Measurements from ENCODE around the gene NPTN. TPM values are rescaled to one million over a fixed set of nuclear protein-coding genes. Genes with fewer than 3 reads are reported as not detected.

The NPTN gene
- 211 TPM for total RNA-seq
- long read RNA-seq, transcript NPTN-202 (8 exons, 2,817 nt), result major isoform, 17 of 27 reads
- long read RNA-seq, partial matches to known transcripts, result 3 of 27 reads
- long read RNA-seq, other reads (novel, unspliced or antisense), result 5 of 27 reads

- intact Hi-C loops (cut with DNase I), result loop anchor here (5.0 to 10.0 kb wide), 3 partner anchors 36 to 329 kb away; partner anchors contain the start of gene HCN4
- peak; percentile 99 for DNase-seq (ENCODE audit: missing footprints)
- ATAC-seq, result peak; percentile 96
Measured at GRCh38 chr15:73633111-73633990, at the start of gene NPTN. TSS of gene NPTN (minus strand) at chr15:73633389. CDS start at chr15:73633215, 174 bp downstream.

GRCh38 chr15:73682600-73683090 lies 49.5 kb upstream of the NPTN start:
- DNase-seq (ENCODE audit: missing footprints), result no peak
- ATAC-seq, result no peak
- intact Hi-C loops (cut with DNase I), result loop anchor here (5.0 kb wide), 1 partner anchor 45 kb away; no protein-coding TSS in a partner anchor

GRCh38 chr15:73681856-73682599 lies 48.8 kb upstream of the NPTN start:
- ATAC-seq, result no peak
- intact Hi-C loops (cut with DNase I), result loop anchor here (5.0 kb wide), 1 partner anchor 45 kb away; no protein-coding TSS in a partner anchor

DNA sequence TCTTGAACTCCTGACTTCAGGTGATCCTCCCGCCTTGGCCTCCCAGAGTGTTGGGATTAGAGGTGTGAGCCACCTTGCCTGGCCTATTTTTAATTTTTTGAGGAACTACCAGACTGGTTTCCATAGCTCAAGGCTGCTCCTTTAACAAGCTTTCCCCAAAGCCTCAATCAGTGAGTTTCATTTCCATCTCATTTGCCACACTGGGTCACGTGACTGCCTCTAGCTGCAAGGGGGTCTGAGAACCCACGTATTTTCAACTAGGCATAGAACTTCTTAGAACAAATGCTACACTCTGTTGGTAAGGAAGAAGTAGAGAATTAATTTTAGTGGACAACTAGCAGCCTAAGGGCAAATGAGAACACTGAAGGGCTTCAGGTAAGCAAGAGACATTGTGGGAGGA lies 47.9 kb upstream of the NPTN start:
- ATAC-seq (no peak), DNase-seq (ENCODE audit: missing footprints) (no peak)
- intact Hi-C loops (cut with DNase I), result loop anchor here (5.0 kb wide), 1 partner anchor 44 kb away; no protein-coding TSS in a partner anchor

More at GRCh38 chr15:73681856-73682599, 48.8 kb upstream of the NPTN start:
- DNase-seq (ENCODE audit: missing footprints), result no peak

DNA sequence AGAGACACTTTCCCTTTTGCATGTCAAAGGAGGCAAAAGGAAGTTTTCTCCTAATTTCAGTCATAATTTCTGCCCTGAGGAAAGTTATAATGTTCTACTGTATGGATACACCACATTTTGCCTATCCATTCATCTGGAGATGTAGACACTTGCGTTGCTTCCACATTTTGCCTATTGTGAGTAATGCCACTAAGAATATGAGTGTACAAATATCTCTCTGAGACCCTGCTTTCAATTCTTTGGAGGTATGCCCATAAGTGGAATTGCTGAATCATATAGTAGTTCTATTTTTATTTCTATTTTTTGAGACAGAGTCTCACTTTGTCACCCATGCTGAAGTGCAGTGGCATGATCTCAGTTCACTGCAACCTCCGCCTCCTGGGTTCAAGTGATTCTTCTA lies 47.4 kb upstream of the NPTN start:
- intact Hi-C loops (cut with DNase I), result loop anchor here (5.0 kb wide), 1 partner anchor 43 kb away; no protein-coding TSS in a partner anchor

GRCh38 chr15:73679964-73680363 lies 46.8 kb upstream of the NPTN start:
- intact Hi-C loops (cut with DNase I), result loop anchor here (5.0 kb wide), 1 partner anchor 43 kb away; no protein-coding TSS in a partner anchor
- ATAC-seq (no peak), DNase-seq (ENCODE audit: missing footprints) (no peak)

More for the DNA sequence above, 47.4 kb upstream of the NPTN start:
- DNase-seq (ENCODE audit: missing footprints), result no peak
- ATAC-seq, result no peak

- intact Hi-C loops (cut with DNase I), result no loop called here
- ATAC-seq (no peak), DNase-seq (ENCODE audit: missing footprints) (no peak)
Measured at GRCh38 chr15:73679180-73679579, 46.0 kb upstream of the NPTN start.

GRCh38 chr15:73678498-73678897 lies 45.3 kb upstream of the NPTN start:
- DNase-seq (ENCODE audit: missing footprints), result no peak
- intact Hi-C loops (cut with DNase I), result no loop called here

DNA sequence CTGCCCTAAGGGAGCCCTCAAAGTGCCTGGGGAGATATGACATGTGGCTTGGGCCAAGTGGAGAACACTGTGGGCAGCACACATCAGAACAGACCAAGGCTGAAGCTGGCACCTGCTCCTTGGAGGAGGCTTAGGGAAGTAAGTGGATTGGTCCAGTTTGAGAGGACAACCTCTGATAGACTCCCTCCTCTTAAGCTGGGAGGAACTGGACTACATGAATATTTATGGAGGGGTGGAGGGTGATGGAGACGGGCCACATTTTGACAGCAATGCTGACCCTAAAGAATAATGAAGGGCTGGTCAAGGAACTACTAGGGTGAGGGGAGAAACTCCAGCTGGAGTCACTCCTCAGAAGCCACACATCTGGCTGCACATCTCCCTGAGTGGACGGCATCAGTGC lies 44.5 kb upstream of the NPTN start:
- intact Hi-C loops (cut with DNase I), result loop anchor here (1.0 kb wide), 1 partner anchor 23 kb away; no protein-coding TSS in a partner anchor
- no peak for DNase-seq (ENCODE audit: missing footprints)
- ATAC-seq, result no peak

More at GRCh38 chr15:73678498-73678897, 45.3 kb upstream of the NPTN start:
- no peak for ATAC-seq

DNA sequence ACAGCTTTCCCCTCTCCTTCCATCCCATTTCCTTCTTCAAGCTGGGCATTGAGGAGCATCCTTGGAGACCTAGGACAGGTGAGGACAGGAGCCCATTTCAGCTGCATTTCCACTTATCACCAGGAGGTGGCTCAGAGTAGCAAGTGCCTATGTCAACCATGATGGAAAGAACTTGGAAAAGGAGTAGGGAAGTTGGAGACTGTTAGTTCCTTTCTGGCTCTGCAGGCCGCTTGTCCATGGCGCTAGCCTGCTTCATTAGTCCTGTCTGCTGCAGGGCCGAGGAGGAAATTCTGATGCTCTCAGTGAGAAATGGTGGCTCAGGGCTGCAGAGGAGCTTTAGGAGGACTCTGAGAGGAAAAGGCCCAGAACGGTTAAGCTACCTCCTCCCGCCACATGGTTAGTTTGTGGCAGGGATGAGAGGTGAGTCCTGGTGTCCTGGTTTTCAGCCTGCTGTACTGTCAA lies 44.0 kb upstream of the NPTN start:
- peak; percentile 76 for ATAC-seq
- DNase-seq (ENCODE audit: missing footprints), result no peak
- intact Hi-C loops (cut with DNase I), result loop anchor here (1.0 kb wide), 1 partner anchor 23 kb away; no protein-coding TSS in a partner anchor

GRCh38 chr15:73674587-73674986 lies 41.4 kb upstream of the NPTN start:
- DNase-seq (ENCODE audit: missing footprints) (no peak), ATAC-seq (no peak)
- intact Hi-C loops (cut with DNase I), result no loop called here

GRCh38 chr15:73660455-73660854 lies 27.3 kb upstream of the NPTN start:
- DNase-seq (ENCODE audit: missing footprints), result no peak
- intact Hi-C loops (cut with DNase I), result no loop called here
- no peak for ATAC-seq

GRCh38 chr15:73658645-73659044 lies 25.5 kb upstream of the NPTN start:
- DNase-seq (ENCODE audit: missing footprints) (no peak), ATAC-seq (no peak)
- intact Hi-C loops (cut with DNase I), result no loop called here

DNA sequence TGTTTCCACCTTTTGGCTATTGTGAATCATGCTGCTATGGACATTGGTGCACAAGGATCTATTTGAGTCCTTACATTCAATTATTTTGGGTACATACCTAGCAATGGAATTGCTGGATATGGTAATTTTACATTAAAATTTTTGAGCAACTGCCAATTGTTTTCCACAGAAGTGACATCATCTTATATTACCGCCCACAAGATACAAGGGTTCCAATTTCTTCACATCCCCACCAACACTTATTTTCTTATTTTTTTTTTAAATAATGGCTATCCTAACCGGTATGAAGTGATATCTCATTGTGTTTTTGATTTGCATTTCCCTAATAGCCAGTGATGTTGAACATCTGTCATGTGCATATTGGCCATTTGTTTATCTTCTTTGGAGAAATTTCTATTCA lies 22.5 kb upstream of the NPTN start:
- DNase-seq (ENCODE audit: missing footprints) (no peak), ATAC-seq (no peak)
- intact Hi-C loops (cut with DNase I), result no loop called here

DNA sequence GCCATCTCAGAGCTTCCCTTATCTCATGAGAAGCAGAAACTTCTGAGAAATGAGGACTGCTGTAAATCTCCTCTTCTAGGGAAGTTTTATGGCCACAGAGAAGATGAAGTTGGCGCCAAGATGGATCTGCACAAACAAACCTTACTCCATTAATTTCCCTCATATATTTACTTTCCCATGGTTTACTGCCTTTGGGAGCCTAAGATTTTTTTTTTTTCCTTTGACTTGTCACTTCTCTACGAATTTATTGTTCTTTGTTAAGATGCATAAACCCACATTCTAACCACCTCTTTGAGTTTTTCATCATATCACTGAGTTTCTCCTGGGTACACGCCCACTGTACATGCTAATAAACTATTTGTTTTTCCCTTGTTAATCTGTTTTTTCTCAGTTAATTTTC lies 21.5 kb upstream of the NPTN start:
- ATAC-seq (no peak), DNase-seq (ENCODE audit: missing footprints) (no peak)
- intact Hi-C loops (cut with DNase I), result no loop called here

DNA sequence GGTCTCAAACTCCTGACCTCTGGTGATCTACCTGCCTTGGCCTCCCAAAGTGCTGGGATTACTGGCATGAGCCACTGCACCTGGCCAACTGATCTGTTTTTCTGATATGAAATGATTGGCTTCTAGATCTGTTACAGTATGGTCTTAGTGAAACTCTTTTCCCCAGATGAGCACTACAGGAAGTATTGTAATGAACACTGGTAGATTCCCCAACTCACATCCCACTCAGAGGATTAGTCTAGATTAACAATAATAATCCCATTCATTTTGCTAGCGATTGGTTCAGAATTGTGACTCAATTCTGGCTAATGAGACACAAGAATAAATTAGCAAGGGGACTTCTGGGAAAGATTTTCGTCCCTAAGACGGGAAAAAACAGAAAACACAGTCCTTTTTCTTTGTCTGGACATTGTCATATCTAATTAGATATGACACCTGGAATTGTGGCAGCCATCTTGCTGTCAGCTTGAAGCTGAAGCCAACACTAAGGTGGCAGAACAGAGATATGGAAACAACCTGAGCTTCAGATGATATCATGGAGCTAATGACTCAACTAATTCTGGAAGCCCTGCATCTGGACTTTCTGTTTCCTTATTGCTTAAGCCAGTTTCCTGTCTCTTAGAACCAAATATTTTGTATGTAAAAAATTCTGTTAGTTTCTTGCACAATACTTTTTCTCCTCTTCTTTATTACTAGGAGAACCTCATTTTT lies 17.4 kb upstream of the NPTN start:
- ATAC-seq, result no peak
- intact Hi-C loops (cut with DNase I), result no loop called here

GRCh38 chr15:73648014-73648295 lies 14.8 kb upstream of the NPTN start:
- ATAC-seq (no peak), DNase-seq (ENCODE audit: missing footprints) (no peak)
- intact Hi-C loops (cut with DNase I), result no loop called here

More for the DNA sequence above, 17.4 kb upstream of the NPTN start:
- DNase-seq (ENCODE audit: missing footprints), result no peak

- no peak for ATAC-seq
- intact Hi-C loops (cut with DNase I), result no loop called here
Measured at GRCh38 chr15:73647259-73648013, 14.2 kb upstream of the NPTN start.

More at GRCh38 chr15:73647259-73648013, 14.2 kb upstream of the NPTN start:
- no peak for DNase-seq (ENCODE audit: missing footprints)

Measured in Right ventricle myocardium inferior (tissue), 1 donor.